ENCODE measurements around the gene ODF2.
A peak's percentile ranks its signal among the peaks of the same experiment; 100 is the strongest.
"Not testable (repeated sequence)": the region's sequence is repeated elsewhere in the genome, so short reads cannot be mapped to it uniquely, and the experiment has no call there.

Gene ODF2

GRCh38 chr9:128424268-128424780, 31.5 kb upstream of the ODF2 start:
- no peak for DNase-seq

DNA sequence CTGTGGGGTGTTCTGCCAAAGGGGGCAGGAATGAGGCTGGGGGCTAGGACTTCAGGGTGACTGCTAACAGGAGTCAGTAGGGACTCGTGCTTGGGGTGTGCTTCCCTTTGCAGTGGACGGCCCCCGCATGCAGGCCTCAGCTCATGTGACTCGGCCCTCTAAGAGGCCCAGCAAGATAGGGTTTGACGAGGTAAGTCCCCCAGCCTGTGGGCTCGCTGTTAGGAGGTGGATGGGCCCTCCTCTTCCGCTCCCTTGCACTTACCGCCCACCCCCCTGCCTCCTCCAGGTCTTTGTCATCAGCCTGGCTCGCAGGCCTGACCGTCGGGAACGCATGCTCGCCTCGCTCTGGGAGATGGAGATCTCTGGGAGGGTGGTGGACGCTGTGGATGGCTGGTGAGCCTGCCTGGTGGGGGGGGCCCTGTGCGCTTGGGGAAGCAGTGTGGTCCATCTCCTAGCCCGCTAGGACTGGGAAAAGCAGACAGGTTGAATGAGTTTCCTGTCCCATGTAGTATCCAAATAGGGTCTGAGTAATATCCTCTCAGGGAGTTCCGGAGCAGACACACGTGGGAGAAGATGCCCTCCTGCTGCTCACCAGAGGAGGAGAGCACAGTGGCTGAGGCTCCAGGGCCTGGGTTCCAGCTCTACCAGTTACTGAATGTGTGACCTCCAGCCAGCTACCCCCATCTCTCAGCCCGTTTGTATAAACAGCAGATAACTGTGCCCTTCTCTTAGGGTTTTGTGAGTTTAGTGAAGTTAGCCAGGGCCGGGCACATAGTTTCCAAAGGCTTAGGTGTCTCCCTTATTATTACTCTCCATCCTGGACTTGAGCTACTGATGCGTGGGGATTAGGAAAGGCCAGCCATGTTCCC, 26.9 kb upstream of the ODF2 start:
- DNase-seq = no peak

DNA sequence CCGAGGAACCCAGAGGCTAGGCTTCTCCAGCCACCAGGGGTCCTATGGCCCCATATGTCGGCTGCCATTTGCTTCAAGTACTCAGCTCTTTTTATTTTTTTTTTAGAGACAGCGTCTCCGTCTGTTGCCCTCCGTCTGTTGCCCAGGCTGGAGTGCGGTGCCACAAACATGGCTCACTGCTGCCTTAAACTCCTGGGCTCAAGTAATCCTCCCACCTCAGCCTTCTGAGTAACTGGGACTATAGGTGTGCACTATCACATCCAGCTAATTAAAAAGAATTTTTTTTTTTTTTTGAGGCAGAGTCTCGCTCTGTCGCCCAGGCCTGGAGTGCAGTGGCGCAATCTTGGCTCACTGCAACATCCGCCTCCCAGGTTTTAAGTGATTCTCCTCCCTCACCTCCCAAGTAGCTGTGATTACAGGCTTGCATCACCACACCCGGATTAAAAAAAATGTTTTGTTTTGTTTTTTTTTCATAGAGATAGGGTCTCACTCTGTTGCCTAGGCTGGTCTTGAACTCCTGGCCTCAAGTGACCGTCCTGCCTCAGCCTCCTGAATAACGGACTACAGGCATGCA, 26.2 kb upstream of the ODF2 start:
- no peak for DNase-seq

DNA sequence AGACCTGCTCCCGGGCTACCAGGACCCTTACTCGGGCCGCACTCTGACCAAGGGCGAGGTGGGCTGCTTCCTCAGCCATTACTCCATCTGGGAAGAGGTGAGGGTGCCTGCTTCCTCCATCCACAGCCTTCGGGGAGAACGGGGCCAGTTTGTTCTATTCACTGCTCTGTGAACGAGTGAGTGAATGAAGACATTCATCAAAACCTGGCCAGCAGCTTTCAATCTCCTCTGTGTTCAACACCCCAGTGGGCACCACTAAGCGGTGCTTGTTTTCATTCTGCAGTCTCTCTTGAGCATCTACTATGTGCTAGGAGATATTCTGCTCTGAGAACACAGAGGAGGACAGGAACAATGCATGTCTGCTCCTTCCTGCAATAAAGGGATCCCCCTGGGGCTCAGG, 24.6 kb upstream of the ODF2 start:
- DNase-seq = no peak

- DNase-seq = no peak
Observed at GRCh38 chr9:128434340-128434739, 21.5 kb upstream of the ODF2 start.

- no peak for DNase-seq
Observed at GRCh38 chr9:128435611-128436010, 20.2 kb upstream of the ODF2 start.

DNA sequence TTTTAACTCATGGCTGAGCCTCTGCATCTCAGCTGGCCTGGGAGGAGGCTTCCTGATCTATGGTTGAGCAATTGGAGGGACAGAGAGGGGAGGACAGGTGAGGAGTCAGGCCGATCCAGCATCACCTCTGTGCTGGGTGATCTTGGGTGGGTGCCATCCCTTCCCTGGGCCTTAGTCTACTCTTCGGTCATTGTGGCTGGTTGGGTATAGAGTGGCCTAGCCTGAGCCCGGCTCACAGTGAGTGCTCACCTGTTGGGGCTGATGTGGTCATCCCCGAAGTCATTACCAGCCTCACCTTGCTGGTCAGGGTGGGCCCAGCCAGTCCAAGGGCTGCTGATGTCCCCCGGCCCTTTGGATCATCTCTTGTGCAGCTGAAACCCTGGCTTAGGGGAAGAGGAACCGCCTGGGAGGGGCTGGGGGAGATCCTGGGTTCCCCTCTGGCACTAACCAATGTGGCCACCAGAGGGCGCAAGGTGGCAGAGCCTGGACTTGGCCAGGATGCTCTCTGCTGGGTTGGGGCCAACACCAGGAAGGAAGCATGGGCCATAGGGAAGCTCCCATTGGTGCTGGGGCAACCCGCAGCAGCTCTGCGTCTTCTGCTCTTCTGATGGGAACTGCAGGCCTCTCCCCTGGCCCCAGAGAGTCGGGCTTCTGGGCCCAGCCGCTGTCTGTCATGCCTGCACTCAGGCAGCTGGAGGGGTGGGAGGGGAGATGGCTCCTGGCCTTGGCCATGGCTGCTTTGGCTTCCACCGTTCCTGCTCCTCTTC, 17.3 kb upstream of the ODF2 start:
- DNase-seq = peak; percentile 34

GRCh38 chr9:128439273-128439672, 16.5 kb upstream of the ODF2 start:
- no peak for DNase-seq

DNA sequence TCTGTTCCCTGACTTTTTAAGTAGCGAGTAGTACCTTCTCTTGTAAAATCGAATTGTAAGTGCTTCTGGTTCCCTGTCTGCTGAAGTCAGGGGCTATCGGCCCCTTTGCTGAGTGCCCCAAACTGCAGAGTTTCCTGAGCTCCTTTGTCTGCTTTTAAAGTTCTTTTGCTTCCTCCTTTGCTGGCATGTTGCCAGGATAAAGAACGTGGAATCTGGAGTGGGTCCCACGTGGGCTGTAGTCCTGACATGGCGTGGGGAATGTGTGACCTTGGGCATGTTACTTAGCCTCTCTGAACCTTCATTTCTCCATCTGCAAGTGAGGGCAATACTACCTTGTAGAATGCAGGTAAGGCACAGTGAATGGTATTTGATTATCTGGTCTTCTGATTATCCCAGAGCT, 13.7 kb upstream of the ODF2 start:
- no peak for DNase-seq

- DNase-seq = not testable (repeated sequence)
Observed at GRCh38 chr9:128446505-128446904, 9.3 kb upstream of the ODF2 start.

- DNase-seq = no peak
Observed at GRCh38 chr9:128448746-128449145, 7.1 kb upstream of the ODF2 start.

DNA sequence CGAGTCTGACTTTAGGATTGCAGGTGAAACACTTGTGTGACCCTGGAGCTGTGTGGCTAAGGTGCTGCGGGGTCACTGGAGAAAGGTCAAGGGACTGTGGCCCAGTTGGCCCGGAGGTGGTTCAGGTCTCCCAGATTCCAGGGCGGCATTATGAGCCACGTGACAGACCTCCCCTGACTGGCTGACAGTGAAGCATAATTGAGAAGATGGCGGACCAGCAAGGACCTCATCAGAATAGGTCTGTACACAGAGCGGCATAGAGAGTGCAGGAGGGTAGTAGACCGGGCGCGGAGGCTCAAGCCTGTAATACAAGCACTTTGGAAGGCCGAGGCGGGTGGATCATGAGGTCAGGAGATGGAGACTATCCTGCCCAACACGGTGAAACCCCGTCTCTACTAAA, 815 bp upstream of the ODF2 start:
- no peak for DNase-seq

DNA sequence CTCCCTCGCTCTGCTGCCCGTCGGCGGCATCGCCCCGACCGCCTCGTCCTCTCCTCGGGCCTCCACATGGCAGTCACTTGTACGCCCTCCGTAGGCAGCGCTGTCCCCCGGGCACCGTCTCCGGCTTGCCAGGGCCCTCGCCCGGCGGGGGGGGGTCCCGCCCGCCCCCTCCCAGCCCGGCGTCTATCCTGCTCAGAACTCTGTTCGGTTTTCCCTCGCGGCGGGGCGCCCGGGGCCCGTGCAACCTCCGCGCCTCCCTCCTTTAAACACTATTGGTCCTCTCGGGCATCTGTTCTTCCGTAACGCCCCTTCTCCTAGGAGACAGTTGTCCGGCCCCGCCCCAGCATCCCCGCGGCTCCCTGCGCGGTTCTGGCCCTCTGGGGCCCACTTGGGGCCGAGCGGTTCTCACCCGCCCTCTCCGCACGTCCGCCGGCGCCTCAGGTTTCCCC, 831 bp downstream of the ODF2 start:
- DNase-seq = peak; percentile 17

DNA sequence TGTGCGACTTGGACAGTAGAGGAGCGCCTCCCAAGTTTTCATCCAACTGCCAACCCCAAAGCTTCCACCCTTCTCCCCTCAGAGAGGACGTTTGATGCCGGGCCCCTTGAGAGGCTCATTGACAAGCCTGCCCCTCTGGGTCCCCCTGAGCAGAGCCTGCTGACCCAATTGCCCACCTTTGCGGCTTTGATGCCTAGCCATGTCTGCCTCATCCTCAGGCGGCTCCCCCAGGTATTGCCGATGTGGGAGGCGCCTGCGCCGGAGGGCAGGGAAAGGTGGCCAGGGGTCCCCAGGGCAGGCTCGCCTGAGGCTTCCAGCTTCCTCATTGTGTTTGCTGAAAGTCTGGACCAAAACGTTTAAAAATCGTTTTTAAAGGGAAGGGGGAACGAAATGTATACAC, 1.4 kb downstream of the ODF2 start:
- DNase-seq = no peak

DNA sequence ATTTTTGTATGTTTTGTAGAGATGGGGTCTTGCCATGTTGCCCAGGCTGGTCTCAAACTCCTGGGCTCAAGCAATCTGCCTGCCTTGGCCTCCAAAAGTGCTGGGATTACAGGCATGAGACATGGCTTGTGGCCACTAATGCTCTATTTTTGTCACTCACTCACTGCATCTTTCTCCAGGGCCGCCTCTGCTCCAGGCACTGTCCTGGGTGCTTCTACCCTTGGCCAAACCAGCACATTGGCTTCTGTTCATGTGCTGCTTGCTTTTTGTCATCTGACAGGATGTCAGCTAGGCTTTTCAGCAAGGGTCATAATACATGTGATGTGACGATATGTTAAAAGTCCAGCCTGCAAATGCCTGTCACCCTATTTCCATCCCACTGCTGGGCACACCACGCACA, 3.2 kb downstream of the ODF2 start:
- DNase-seq = no peak

DNA sequence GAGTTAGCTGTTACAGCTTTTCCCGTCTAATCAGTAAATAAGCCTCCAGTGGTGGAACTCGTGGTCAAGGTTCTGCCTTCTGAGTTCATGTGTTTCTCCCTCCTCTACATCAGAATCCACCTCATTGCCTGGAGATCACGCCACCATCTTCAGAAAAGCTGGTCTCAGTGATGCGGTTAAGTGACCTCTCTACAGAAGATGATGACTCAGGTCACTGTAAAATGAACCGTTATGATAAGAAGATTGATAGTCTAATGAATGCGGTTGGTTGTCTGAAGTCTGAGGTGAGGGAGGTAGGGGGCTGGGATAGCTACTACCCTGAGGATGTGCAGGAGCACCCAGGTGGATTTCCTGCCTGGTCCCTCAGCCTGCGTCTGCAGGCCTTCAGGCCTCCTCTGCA, 13.3 kb downstream of the ODF2 start:
- no peak for DNase-seq

GRCh38 chr9:128470560-128470959, 14.8 kb downstream of the ODF2 start:
- DNase-seq = no peak

GRCh38 chr9:128473104-128473503, 17.3 kb downstream of the ODF2 start:
- no peak for DNase-seq

- DNase-seq = no peak
Observed at GRCh38 chr9:128475867-128476266, 20.1 kb downstream of the ODF2 start.

GRCh38 chr9:128479262-128479661, 23.5 kb downstream of the ODF2 start:
- DNase-seq = peak; percentile 40

DNA sequence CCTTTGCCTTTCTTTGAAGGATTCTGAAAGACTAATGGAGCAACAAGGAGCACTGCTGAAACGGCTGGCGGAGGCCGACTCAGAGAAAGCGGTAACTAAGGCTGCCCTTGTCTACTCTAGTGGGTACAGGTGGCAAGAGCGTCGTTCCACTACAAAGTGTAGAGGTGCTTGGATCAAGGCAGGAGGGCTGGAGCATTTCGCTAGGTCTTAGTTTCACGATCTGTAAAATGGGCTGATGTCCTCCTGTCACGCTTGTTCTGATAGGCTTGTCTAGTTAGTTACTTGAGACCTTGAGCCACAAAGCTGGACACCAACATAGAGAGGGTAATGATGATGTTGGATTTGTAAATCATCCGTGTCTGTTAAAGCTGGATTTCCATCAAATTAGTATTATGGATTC, 25.8 kb downstream of the ODF2 start:
- no peak for DNase-seq

- DNase-seq = no peak
Observed at GRCh38 chr9:128482186-128482585, 26.4 kb downstream of the ODF2 start.

GRCh38 chr9:128484686-128485413, 29.0 kb downstream of the ODF2 start:
- no peak for DNase-seq
